Bronchial epithelial cell (primary cell): ENCODE measurements around the gene SCG2. TPM values are rescaled to one million over a fixed set of nuclear protein-coding genes. Genes with fewer than 3 reads are reported as not detected.

ENCODE experiments used
- DNase-seq: peaks from one replicate; pipeline ENCODE4 v3.0.0-alpha.2; 2010; ENCODE audit warnings: low read depth
- FAIRE-seq: peaks from 2 replicates; lab custom pipeline; 2011; peaks lifted over from hg19 to GRCh38; lab: Jason Lieb, UNC
- H3K27me3 ChIP-seq: 2 replicates; pipeline ENCODE4 v1.5.1; 2011; ENCODE audit warnings: low read length; ENCODE audit not compliant: control insufficient read depth, insufficient read depth
- H3K36me3 ChIP-seq: 2 replicates; pipeline ENCODE4 v1.5.1; 2011; ENCODE audit warnings: low read length; ENCODE audit not compliant: control insufficient read depth, insufficient read depth
- H3K4me3 ChIP-seq: 2 replicates; pipeline ENCODE4 v1.5.1; 2011; ENCODE audit warnings: mild to moderate bottlenecking, low read depth, low read length, control low read depth
- total RNA-seq: library from RNA; depleted of rRNA; stranded (reverse); fragments of >200 nt; gene quantifications from 2 replicates; pipeline ENCODE4 v1.2.1, GENCODE V29; 2014
- TF ChIP-seq, protein P1 (sequence below): IDR thresholded peaks from 2 replicates; pipeline ENCODE4 v1.5.1; 2011; ENCODE audit warnings: mild to moderate bottlenecking, moderate library complexity, low read length, control low read depth, inconsistent platforms; ENCODE audit not compliant: insufficient read depth, severe bottlenecking

SCG2 gene
- total RNA-seq, 1 donor from 2014 or later: 0.26 TPM

DNA sequence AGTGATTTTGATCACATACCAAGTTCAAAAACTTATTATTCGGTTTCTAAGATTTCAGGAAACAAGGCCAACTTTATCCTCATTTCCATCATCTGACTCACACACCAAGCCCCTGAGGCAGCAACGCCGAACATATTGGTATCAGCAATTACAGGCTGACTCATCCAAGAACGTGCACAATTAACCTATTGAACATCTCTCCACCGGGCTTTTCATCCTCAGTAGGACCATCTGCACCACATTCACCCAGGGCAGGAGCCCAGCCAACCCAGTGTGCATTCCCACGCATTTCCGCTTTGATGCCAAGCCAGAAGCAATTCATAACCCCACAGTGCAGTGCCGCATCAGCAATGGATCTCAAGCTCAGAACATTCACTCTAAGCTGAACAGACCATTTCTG is 52.9 kb downstream of the SCG2 start:
- peaks cover 3% of the 10 kb centered on the region for H3K27me3 ChIP-seq
- H3K4me3 ChIP-seq: no peak overlapping the region
- DNase-seq: peak; percentile 91
- no peak for FAIRE-seq
- no peaks in the 10 kb centered on the region for H3K36me3 ChIP-seq
- TF ChIP-seq, protein P1, sequence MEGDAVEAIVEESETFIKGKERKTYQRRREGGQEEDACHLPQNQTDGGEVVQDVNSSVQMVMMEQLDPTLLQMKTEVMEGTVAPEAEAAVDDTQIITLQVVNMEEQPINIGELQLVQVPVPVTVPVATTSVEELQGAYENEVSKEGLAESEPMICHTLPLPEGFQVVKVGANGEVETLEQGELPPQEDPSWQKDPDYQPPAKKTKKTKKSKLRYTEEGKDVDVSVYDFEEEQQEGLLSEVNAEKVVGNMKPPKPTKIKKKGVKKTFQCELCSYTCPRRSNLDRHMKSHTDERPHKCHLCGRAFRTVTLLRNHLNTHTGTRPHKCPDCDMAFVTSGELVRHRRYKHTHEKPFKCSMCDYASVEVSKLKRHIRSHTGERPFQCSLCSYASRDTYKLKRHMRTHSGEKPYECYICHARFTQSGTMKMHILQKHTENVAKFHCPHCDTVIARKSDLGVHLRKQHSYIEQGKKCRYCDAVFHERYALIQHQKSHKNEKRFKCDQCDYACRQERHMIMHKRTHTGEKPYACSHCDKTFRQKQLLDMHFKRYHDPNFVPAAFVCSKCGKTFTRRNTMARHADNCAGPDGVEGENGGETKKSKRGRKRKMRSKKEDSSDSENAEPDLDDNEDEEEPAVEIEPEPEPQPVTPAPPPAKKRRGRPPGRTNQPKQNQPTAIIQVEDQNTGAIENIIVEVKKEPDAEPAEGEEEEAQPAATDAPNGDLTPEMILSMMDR: no peak

DNA sequence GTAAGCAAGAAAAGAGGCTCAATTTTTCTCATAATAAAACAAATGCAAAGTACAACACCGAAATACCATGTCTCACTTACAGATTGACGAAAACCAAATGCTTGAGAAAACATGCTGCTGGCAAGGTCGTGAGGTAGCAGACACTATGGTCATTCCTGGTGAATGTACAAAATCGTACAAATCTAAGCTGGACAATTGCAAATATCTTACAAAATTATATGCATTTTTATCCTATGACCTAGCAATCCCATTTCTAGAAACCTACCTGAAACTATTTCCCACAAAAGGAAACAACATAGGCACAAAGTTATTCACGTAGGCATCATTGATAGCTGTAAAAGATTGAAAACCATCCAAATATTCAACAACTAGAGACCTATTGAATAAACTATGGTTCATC is 54.0 kb downstream of the SCG2 start:
- H3K36me3 ChIP-seq: no peaks in the 10 kb centered on the region
- no peak for DNase-seq
- TF ChIP-seq, protein P1: no peak
- no peaks in the 10 kb centered on the region for H3K27me3 ChIP-seq
- no peak for FAIRE-seq
- no peak overlapping the region for H3K4me3 ChIP-seq

Other genes with a start within 250 kb of the SCG2 start
- gene AP1S3, start 235.2 kb upstream of the SCG2 start, total RNA-seq: 59.5 and 70.4 TPM in 2 replicates